C1 segment of cervical spinal cord (tissue), 14 donors: Measurements from ENCODE around the gene MYD88.
A peak's percentile ranks its signal among the peaks of the same experiment; 100 is the strongest.

ENCODE experiments used
- DNase-seq, 14 donors: peaks; one replicate each; lab custom pipeline; 2025; lab: John Stamatoyannopoulos, UW

The MYD88 gene

GRCh38 chr3:38138349-38139190 lies at the start of gene MYD88:
Gene MYD88 (plus strand): TSS chr3:38138661. CDS start chr3:38138701, 40 bp downstream.
- peak in 12 of 14 donors; percentile 27 to 81 (median 56) for DNase-seq

GRCh38 chr3:38089163-38089562 lies 49.3 kb upstream of the MYD88 start:
- DNase-seq = no peak

- no peak for DNase-seq
Observed at GRCh38 chr3:38090453-38090852, 48.0 kb upstream of the MYD88 start.

GRCh38 chr3:38094999-38095398 lies 43.5 kb upstream of the MYD88 start:
- no peak for DNase-seq

GRCh38 chr3:38095669-38096483 lies 42.6 kb upstream of the MYD88 start:
- DNase-seq = peak in 4 of 14 donors; percentile 16 to 43 (median 33)

GRCh38 chr3:38097446-38098375 lies 40.8 kb upstream of the MYD88 start:
- no peak for DNase-seq

- no peak for DNase-seq
Observed at GRCh38 chr3:38098376-38098723, 40.1 kb upstream of the MYD88 start.

- DNase-seq = no peak
Observed at GRCh38 chr3:38099518-38099917, 38.9 kb upstream of the MYD88 start.

- DNase-seq = no peak
Observed at GRCh38 chr3:38100498-38100897, 38.0 kb upstream of the MYD88 start.

GRCh38 chr3:38101811-38102443 lies 36.5 kb upstream of the MYD88 start:
- DNase-seq = no peak

- no peak for DNase-seq
Observed at GRCh38 chr3:38102444-38102814, 36.0 kb upstream of the MYD88 start.

- no peak for DNase-seq
Observed at GRCh38 chr3:38105525-38105924, 32.9 kb upstream of the MYD88 start.

GRCh38 chr3:38107911-38108648 lies 30.4 kb upstream of the MYD88 start:
- DNase-seq = no peak

- DNase-seq = no peak
Observed at GRCh38 chr3:38108649-38109579, 29.5 kb upstream of the MYD88 start.

- no peak for DNase-seq
Observed at GRCh38 chr3:38109580-38110313, 28.7 kb upstream of the MYD88 start.

GRCh38 chr3:38110314-38111050 lies 28.0 kb upstream of the MYD88 start:
- DNase-seq = no peak

GRCh38 chr3:38111201-38111600 lies 27.3 kb upstream of the MYD88 start:
- DNase-seq = no peak
